HEK293T (cell line): Measurements from ENCODE around the gene KLHDC4.

ENCODE experiments used
- ARNT ChIP-seq: fragments of 450-650 bp; IDR thresholded peaks from 2 replicates; pipeline ENCODE4 v1.6.1; 2017; ENCODE audit warnings: mild to moderate bottlenecking
- BHLHE40 ChIP-seq: fragments of 450-650 bp; IDR thresholded peaks from 2 replicates; pipeline ENCODE4 v1.6.1; 2016; ENCODE audit warnings: mild to moderate bottlenecking, moderate library complexity, borderline replicate concordance
- CTBP1 ChIP-seq: fragments of 450-650 bp; IDR thresholded peaks from 2 replicates; pipeline ENCODE4 v1.6.1; 2016; ENCODE audit warnings: borderline replicate concordance
- ELF4 ChIP-seq: fragments of 450-650 bp; IDR thresholded peaks from 2 replicates; pipeline ENCODE4 v1.6.1; 2017; ENCODE audit warnings: antibody characterized with exemption
- FOXA1 ChIP-seq: fragments of 450-650 bp; IDR thresholded peaks from 2 replicates; pipeline ENCODE4 v1.6.1; 2016; ENCODE audit warnings: mild to moderate bottlenecking
- FOXK2 ChIP-seq: fragments of 450-650 bp; IDR thresholded peaks from 2 replicates; pipeline ENCODE4 v1.6.1; 2016; ENCODE audit warnings: mild to moderate bottlenecking
- FOXM1 ChIP-seq: fragments of 450-650 bp; IDR thresholded peaks from 2 replicates; pipeline ENCODE4 v1.6.1; 2017; ENCODE audit warnings: mild to moderate bottlenecking, borderline replicate concordance
- L3MBTL2 ChIP-seq: fragments of 450-650 bp; conservative IDR thresholded peaks from 2 replicates; pipeline ENCODE4 v1.6.1; 2016; ENCODE audit warnings: mild to moderate bottlenecking
- LEF1 ChIP-seq: fragments of 450-650 bp; IDR thresholded peaks from 2 replicates; pipeline ENCODE4 v1.6.1; 2017; ENCODE audit warnings: mild to moderate bottlenecking, borderline replicate concordance
- NFRKB ChIP-seq: fragments of 450-650 bp; IDR thresholded peaks from 2 replicates; pipeline ENCODE4 v1.6.1; 2016; ENCODE audit warnings: mild to moderate bottlenecking, moderate library complexity
- SP1 ChIP-seq: fragments of 450-650 bp; IDR thresholded peaks from 2 replicates; pipeline ENCODE4 v1.6.1; 2017
- SUZ12 ChIP-seq: fragments of 450-650 bp; IDR thresholded peaks from 2 replicates; pipeline ENCODE4 v1.6.1; 2016; ENCODE audit warnings: mild to moderate bottlenecking
- TARDBP ChIP-seq: fragments of 450-650 bp; IDR thresholded peaks from 2 replicates; pipeline ENCODE4 v1.6.1; 2016

DNA sequence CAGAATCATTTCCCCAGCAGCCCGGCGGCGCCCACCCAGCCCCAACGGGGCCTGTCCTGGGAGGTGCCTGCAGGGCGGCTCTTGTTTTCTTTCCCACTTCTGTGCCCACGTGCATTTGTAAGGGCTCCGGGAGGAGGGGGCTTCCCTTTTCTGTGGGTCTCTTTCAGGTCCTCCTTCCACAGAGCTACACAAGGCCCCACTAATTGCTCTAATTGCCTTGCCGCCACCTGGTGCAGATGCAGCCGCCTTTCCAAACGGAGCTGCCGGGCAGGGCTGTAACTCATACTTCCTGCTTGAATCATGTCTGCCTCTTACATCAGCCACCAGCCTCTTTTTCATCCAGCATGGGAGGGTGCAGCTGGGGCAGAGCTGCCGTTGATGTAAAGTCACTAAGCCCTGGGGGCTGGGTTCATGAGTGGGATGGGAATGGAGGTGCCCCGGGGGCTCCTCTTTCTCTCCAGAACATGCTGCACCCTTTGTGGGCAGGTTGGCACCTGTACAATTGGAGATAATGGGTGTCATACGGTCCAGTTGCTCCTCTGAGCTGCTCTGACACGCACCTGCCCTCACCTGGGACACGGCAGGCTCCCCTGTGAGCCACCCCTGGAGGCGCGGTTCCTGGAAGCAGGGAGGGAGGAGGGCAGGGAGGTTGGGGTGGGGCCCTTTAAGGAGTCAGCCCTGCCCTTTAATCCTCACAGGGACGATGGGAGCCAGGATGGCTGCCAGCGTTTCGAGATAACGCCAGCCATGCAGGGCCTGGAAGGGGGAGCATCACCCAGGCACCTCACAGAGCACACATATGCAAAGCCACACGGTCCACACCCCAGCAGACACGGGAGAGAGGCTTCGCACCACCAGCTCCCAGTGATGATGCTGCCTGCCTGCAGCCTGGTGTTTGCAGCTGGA, 41.1 kb upstream of the KLHDC4 start:
- TF ChIP-seq FOXM1 (no peak), TARDBP (no peak), ARNT (no peak), FOXK2 (no peak), SP1 (no peak), FOXA1 (no peak), ELF4 (no peak), SUZ12 (no peak), BHLHE40 (no peak), NFRKB (no peak), CTBP1 (no peak), L3MBTL2 (no peak), LEF1 (no peak)
